Colonic mucosa (tissue), 4 donors: ENCODE results near the gene DTX1. TPM values are rescaled to one million over a fixed set of nuclear protein-coding genes. Genes with fewer than 3 reads are reported as not detected.

Experiments
- DNase-seq: peaks from one replicate; pipeline ENCODE4 v3.0.0-alpha.2; 2020
- H3K27ac ChIP-seq: fragments of 200-600 bp; one replicate; pipeline ENCODE4 v1.8.0; 2021
- H3K27me3 ChIP-seq: fragments of 200-600 bp; one replicate; pipeline ENCODE4 v1.8.0; 2021
- H3K36me3 ChIP-seq: fragments of 200-600 bp; one replicate; pipeline ENCODE4 v1.8.0; 2021
- H3K4me1 ChIP-seq: fragments of 200-600 bp; one replicate; pipeline ENCODE4 v1.8.0; 2021; ENCODE audit warnings: mild to moderate bottlenecking
- H3K4me3 ChIP-seq: fragments of 200-600 bp; one replicate; pipeline ENCODE4 v1.8.0; 2021
- H3K9ac ChIP-seq, 2 donors: one replicate each; pipeline ENCODE4 v1.7.0; 2013; ENCODE audit warnings: control low read depth in 2 of 2, low read depth in 2 of 2, low read length in 2 of 2
- H3K9me3 ChIP-seq: fragments of 200-600 bp; one replicate; pipeline ENCODE4 v1.8.0; 2021
- CTCF ChIP-seq: fragments of 200-600 bp; IDR thresholded peaks from one replicate; pipeline ENCODE4 v1.8.0; 2022; ENCODE audit warnings: antibody characterized with exemption, mild to moderate bottlenecking
- intact Hi-C: fragments of 100-400 bp; cut with DNase I; formaldehyde crosslinking; loops from one replicate; pipeline ENCODE4 v1.14.1; 2022
- total RNA-seq, 2 donors: library from RNA; stranded (reverse); fragmentation: NEBNext Ultra II Directional in 1 of 2; extraction: Animal tissue kit (Norgen Biotek cat#: 25700) in 1 of 2; gene quantifications; one replicate each; pipeline ENCODE4 v1.2.1, GENCODE V29; 2021
- donor health status: healthy.
- donor health status: DM: no; HTN: no; CAD: no.
- donor health status: DM: no; HTN: no; CAD: no.

Gene DTX1
- total RNA-seq, 2 donors from 2014 or later = 0.82 to 1.3 TPM

DNA sequence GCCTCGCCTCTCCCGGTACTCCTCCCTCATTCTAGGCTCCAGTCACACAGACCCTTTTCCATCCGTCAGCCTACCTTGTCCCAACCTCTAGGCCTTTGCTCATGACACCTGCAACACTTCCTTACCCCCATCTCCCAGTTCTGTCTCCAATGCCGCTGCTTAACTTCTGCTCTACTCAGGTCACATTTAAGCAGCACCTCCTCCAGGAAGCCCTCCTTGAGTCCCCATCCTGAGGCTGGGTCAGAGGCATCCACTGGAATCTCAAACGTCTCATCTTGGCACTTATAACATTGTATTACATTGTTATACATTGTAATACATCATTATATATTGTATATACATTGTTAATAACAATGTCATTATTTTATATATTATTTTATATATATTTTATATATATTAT lies 46.3 kb downstream of the DTX1 start:
- Histone ChIP-seq H3K27me3 (no peaks in the 10 kb centered on the region), H3K4me3 (no peak overlapping the region), H3K9ac (no peak overlapping the region), H3K9me3 (no peaks in the 10 kb centered on the region), H3K27ac (no peak overlapping the region), H3K4me1 (no peaks in the 10 kb centered on the region), H3K36me3 (no peaks in the 10 kb centered on the region)
- DNase-seq = no peak
- no peak for TF ChIP-seq CTCF
- intact Hi-C loops = no loop called here

GRCh38 chr12:113103756-113104450 lies 47.4 kb downstream of the DTX1 start:
- H3K9ac ChIP-seq = no peak overlapping the region
- H3K27ac ChIP-seq = no peak overlapping the region
- no peak for TF ChIP-seq CTCF
- no peak overlapping the region for H3K4me3 ChIP-seq
- H3K9me3 ChIP-seq = no peaks in the 10 kb centered on the region
- H3K27me3 ChIP-seq = no peaks in the 10 kb centered on the region
- H3K4me1 ChIP-seq = no peaks in the 10 kb centered on the region
- intact Hi-C loops = no loop called here
- DNase-seq = peak; percentile 57
- no peaks in the 10 kb centered on the region for H3K36me3 ChIP-seq

GRCh38 chr12:113104953-113105510 lies 48.5 kb downstream of the DTX1 start:
- Histone ChIP-seq H3K4me1 (no peaks in the 10 kb centered on the region), H3K9me3 (no peaks in the 10 kb centered on the region), H3K4me3 (no peak overlapping the region), H3K36me3 (no peaks in the 10 kb centered on the region), H3K27me3 (no peaks in the 10 kb centered on the region), H3K9ac (no peak overlapping the region), H3K27ac (no peak overlapping the region)
- DNase-seq = no peak
- no peak for TF ChIP-seq CTCF
- intact Hi-C loops = no loop called here

GRCh38 chr12:113105606-113106271 lies 49.2 kb downstream of the DTX1 start:
- no peak for TF ChIP-seq CTCF
- Histone ChIP-seq H3K36me3 (no peaks in the 10 kb centered on the region), H3K9me3 (no peaks in the 10 kb centered on the region), H3K9ac (no peak overlapping the region), H3K27ac (no peak overlapping the region), H3K27me3 (no peaks in the 10 kb centered on the region), H3K4me1 (no peaks in the 10 kb centered on the region), H3K4me3 (no peak overlapping the region)
- intact Hi-C loops = no loop called here
- no peak for DNase-seq

DNA sequence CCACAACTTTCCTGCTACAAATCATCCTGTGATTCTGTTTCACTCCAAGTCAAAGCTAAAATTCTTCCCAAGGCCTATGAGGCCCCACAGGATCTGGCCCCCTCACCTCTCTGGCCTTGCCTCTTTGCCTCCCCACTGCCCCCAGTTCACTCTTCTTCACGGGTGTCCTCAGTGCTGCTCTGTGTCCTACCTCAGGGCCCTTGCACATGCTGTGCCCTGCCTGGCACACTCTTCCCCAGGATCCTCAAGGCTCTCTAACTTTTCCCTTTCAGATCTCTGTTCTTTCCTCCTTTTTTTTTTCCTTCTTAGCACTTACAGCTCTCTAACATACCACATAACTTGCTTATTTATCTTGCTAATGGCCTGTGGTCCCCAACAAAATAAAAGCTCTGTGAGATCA lies 49.8 kb downstream of the DTX1 start:
- Histone ChIP-seq H3K4me3 (no peak overlapping the region), H3K27me3 (no peaks in the 10 kb centered on the region), H3K9ac (no peak overlapping the region), H3K27ac (no peak overlapping the region), H3K4me1 (no peaks in the 10 kb centered on the region), H3K9me3 (no peaks in the 10 kb centered on the region), H3K36me3 (no peaks in the 10 kb centered on the region)
- no peak for DNase-seq
- no peak for TF ChIP-seq CTCF
- intact Hi-C loops = no loop called here
